GM23338 (cell line): Measurements from ENCODE around the gene ARRDC1. TPM values are rescaled to one million over a fixed set of nuclear protein-coding genes. Genes with fewer than 3 reads are reported as not detected.

ENCODE experiments used
- ATAC-seq: fragments of 200-7000 bp; cut with Tn5 transposase; 3 replicates; pipeline ENCODE4 v1.9.1; 2020
- DNase-seq: peaks from one replicate; pipeline ENCODE4 v3.0.0-alpha.2; 2015; ENCODE audit warnings: low spot score
- H2AFZ ChIP-seq: fragments of 200-600 bp; sonication (generic); 2 replicates; pipeline ENCODE4 v1.8.0; 2016; ENCODE audit warnings: antibody characterized with exemption, mild to moderate bottlenecking, moderate library complexity
- H3F3A ChIP-seq: fragments of 200-600 bp; sonication (generic); replicated peaks from 2 replicates; pipeline ENCODE4 v1.8.0; 2017; ENCODE audit warnings: antibody characterized with exemption, mixed run types, low read depth
- H3K27ac ChIP-seq: fragments of 200-600 bp; sonication (generic); 2 replicates; pipeline ENCODE4 v1.6.1; 2016; ENCODE audit warnings: low read depth
- H3K27me3 ChIP-seq: fragments of 200-600 bp; sonication (generic); 2 replicates; pipeline ENCODE4 v1.8.0; 2016; ENCODE audit warnings: mild to moderate bottlenecking, mixed run types, moderate library complexity; ENCODE audit not compliant: insufficient read depth
- H3K36me3 ChIP-seq: fragments of 200-600 bp; sonication (generic); 2 replicates; pipeline ENCODE4 v1.8.0; 2016; ENCODE audit warnings: mild to moderate bottlenecking; ENCODE audit not compliant: insufficient read depth
- H3K4me1 ChIP-seq: fragments of 200-600 bp; sonication (generic); 2 replicates; pipeline ENCODE4 v1.8.0; 2016; ENCODE audit warnings: mild to moderate bottlenecking, moderate library complexity; ENCODE audit not compliant: insufficient read depth
- H3K4me2 ChIP-seq: fragments of 200-600 bp; sonication (generic); 2 replicates; pipeline ENCODE4 v1.7.1; 2017; ENCODE audit warnings: mixed run types
- H3K4me3 ChIP-seq: fragments of 200-600 bp; sonication (generic); 2 replicates; pipeline ENCODE4 v1.6.1; 2016; ENCODE audit warnings: mixed run types
- H3K79me2 ChIP-seq: fragments of 200-600 bp; sonication (generic); replicated peaks from 2 replicates; pipeline ENCODE4 v1.8.0; 2017; ENCODE audit warnings: mild to moderate bottlenecking; ENCODE audit not compliant: insufficient read depth
- H3K9me2 ChIP-seq: fragments of 200-600 bp; sonication (generic); 2 replicates; pipeline ENCODE4 v1.8.0; 2017; ENCODE audit not compliant: insufficient read depth
- H4K20me1 ChIP-seq: fragments of 200-600 bp; sonication (generic); replicated peaks from 2 replicates; pipeline ENCODE4 v1.8.0; 2017; ENCODE audit warnings: mild to moderate bottlenecking; ENCODE audit not compliant: insufficient read depth
- H3K27ac Mint-ChIP-seq: 2 replicates; pipeline ENCODE4 v1.8.0; 2020; ENCODE audit warnings: inconsistent platforms, mild to moderate bottlenecking, moderate library complexity, mixed read lengths
- H3K27me3 Mint-ChIP-seq: 3 replicates; pipeline ENCODE4 v1.8.0; 2022; ENCODE audit warnings: low read depth, mild to moderate bottlenecking, moderate library complexity, mixed read lengths, inconsistent platforms; ENCODE audit not compliant: insufficient read depth, poor library complexity
- H3K36me3 Mint-ChIP-seq: 3 replicates; pipeline ENCODE4 v1.8.0; 2021; ENCODE audit warnings: low read depth, mild to moderate bottlenecking, inconsistent platforms, moderate library complexity, mixed read lengths
- H3K4me1 Mint-ChIP-seq: 3 replicates; pipeline ENCODE4 v1.8.0; 2020; ENCODE audit warnings: mild to moderate bottlenecking, inconsistent platforms, mixed read lengths
- H3K4me3 Mint-ChIP-seq: 3 replicates; pipeline ENCODE4 v1.8.0; 2021; ENCODE audit warnings: moderate library complexity, mild to moderate bottlenecking, inconsistent platforms, mixed read lengths
- H3K9me3 Mint-ChIP-seq: 3 replicates; pipeline ENCODE4 v1.8.0; 2020; ENCODE audit warnings: moderate library complexity, mild to moderate bottlenecking, inconsistent platforms, mixed read lengths
- CREB1 ChIP-seq: fragments of 250-450 bp; sonication (Bioruptor Pico); IDR thresholded peaks from 2 replicates; pipeline ENCODE4 v1.5.0; 2020; ENCODE audit warnings: low read depth, mild to moderate bottlenecking, moderate library complexity
- EZH2phosphoT487 ChIP-seq: fragments of 200-600 bp; sonication (generic); IDR thresholded peaks from one replicate; pipeline ENCODE4 v1.8.1; 2018; ENCODE audit warnings: antibody characterized with exemption; ENCODE audit not compliant: unreplicated experiment
- POLR2AphosphoS5 ChIP-seq: IDR thresholded peaks from 2 replicates; pipeline ENCODE4 v1.6.1; 2016; ENCODE audit warnings: antibody characterized with exemption, low read depth
- polyA plus RNA-seq: library from polyadenylated mRNA; unstranded; fragments of >200 nt; fragmentation: Nextera tagmentation; extraction: Ambion mirVana; gene quantifications from 2 replicates; pipeline ENCODE4 v1.2.1, GENCODE V29; 2016
- total RNA-seq: library from RNA; depleted of rRNA; stranded (reverse); fragments of >200 nt; shearing (Covaris generic); gene quantifications from 2 replicates; pipeline ENCODE4 v1.2.3, GENCODE V29; 2014
- TF ChIP-seq, protein P1 (sequence below), 2 experiments: fragments of 200-600 bp in 1 of 2; sonication (generic) in 1 of 2; conservative IDR thresholded peaks; 2 replicates each; pipeline versions ENCODE4 v1.5.1 to v1.6.1; 2016 to 2017; ENCODE audit warnings: antibody characterized with exemption in 2 of 2, low read depth in 2 of 2, mild to moderate bottlenecking in 2 of 2, moderate library complexity in 1 of 2
- TF ChIP-seq, protein P2 (sequence below): IDR thresholded peaks from 2 replicates; pipeline ENCODE4 v1.6.1; 2016; ENCODE audit warnings: antibody characterized with exemption

The ARRDC1 gene
- total and polyA plus RNA-seq, 2 experiments from 2014 or later, result 36.6 to 63.8 TPM

DNA sequence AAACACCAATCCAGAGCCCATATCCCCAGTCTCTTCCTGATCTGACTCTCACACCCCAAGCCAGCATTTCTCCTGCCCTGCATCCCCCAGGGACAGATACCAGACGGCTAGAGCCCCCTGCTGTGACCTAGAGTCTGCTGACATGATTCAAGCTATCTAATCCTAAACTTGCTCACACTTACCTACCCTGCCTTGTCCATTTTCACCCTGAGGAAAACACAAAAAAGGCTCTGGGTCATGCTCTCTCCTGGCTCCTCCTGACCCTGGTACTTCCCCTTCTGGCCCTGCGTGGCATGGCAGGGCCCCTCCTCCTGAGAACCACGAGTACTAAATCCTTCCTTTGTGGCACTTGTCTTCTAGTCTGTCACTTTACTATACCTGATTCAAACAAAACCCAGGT, 2.8 kb upstream of the ARRDC1 start:
- Histone ChIP-seq H3K4me2 (no peak overlapping the region), H3K36me3 (no peaks in the 10 kb centered on the region), H3K27ac (no peak overlapping the region), H3K9me2 (no peaks in the 10 kb centered on the region), H4K20me1 (peaks cover 10% of the 10 kb centered on the region; the same call in 1 of the 2 replicates), H3K27me3 (peaks cover 6% of the 10 kb centered on the region), H3K4me3 (no peak overlapping the region), H3F3A (0 out of 2 replicates have a peak, but pooled peaks cover 11% of the 10 kb centered on the region), H2AFZ (no peak overlapping the region), H3K4me1 (peaks cover 6% of the 10 kb centered on the region; the same call in 1 of the 2 replicates), H3K79me2 (no peaks in the 10 kb centered on the region)
- DNase-seq, result no peak
- H3K36me3 Mint-ChIP-seq, result no peaks in the 10 kb centered on the region; the same call in 2 of the 3 replicates
- H3K4me1 Mint-ChIP-seq, result peaks cover 17% of the 10 kb centered on the region
- TF ChIP-seq, protein P1, sequence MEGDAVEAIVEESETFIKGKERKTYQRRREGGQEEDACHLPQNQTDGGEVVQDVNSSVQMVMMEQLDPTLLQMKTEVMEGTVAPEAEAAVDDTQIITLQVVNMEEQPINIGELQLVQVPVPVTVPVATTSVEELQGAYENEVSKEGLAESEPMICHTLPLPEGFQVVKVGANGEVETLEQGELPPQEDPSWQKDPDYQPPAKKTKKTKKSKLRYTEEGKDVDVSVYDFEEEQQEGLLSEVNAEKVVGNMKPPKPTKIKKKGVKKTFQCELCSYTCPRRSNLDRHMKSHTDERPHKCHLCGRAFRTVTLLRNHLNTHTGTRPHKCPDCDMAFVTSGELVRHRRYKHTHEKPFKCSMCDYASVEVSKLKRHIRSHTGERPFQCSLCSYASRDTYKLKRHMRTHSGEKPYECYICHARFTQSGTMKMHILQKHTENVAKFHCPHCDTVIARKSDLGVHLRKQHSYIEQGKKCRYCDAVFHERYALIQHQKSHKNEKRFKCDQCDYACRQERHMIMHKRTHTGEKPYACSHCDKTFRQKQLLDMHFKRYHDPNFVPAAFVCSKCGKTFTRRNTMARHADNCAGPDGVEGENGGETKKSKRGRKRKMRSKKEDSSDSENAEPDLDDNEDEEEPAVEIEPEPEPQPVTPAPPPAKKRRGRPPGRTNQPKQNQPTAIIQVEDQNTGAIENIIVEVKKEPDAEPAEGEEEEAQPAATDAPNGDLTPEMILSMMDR (conservative IDR thresholded peaks at IDR 0.05; ENCODE audit: low read depth in 2 of 2), result 0 out of 4 replicates have a peak, but pooled peaks of 1 of the 2 experiments have one; percentile 16
- no peak for TF ChIP-seq POLR2AphosphoS5
- ATAC-seq, result no peak
- peaks cover 22% of the 10 kb centered on the region for H3K27me3 Mint-ChIP-seq
- H3K27ac Mint-ChIP-seq, result no peak overlapping the region
- no peaks in the 10 kb centered on the region; the same call in 2 of the 3 replicates for H3K9me3 Mint-ChIP-seq
- H3K4me3 Mint-ChIP-seq, result no peak overlapping the region; the same call in 2 of the 3 replicates

DNA sequence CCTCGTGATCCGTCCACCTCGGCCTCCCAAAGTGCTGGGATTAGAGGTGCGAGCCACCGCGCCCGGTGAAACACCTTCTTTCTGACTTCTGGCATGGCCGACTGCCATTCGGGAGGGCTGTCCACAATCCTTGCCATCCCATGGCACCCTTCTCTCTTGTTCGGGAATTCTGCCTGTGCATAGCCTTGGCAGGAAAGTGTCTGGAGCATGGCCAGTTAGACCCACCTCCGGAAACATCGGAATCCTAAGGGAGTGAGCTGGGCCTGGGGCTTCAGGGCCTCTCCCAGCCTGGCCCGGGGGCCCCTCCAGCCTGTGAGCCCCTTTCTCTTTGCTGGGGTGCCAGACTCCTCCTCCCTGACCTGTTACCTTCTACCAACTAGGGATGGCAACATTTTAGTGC, 1.6 kb upstream of the ARRDC1 start:
- H3K4me1 Mint-ChIP-seq, result peaks cover 18% of the 10 kb centered on the region
- H3K4me3 Mint-ChIP-seq, result peak overlapping the region; percentile 68
- peaks cover 18% of the 10 kb centered on the region for H3K27me3 Mint-ChIP-seq
- Histone ChIP-seq H3F3A (0 out of 2 replicates have a peak, but pooled peaks cover 11% of the 10 kb centered on the region), H3K27ac (no peak overlapping the region), H3K4me2 (peak overlapping the region; percentile 84; the same call in 1 of the 2 replicates), H3K4me3 (peak overlapping the region; percentile 59), H3K9me2 (no peaks in the 10 kb centered on the region), H3K79me2 (peaks cover 7% of the 10 kb centered on the region; the same call in 1 of the 2 replicates), H4K20me1 (peaks cover 5% of the 10 kb centered on the region; the same call in 1 of the 2 replicates), H3K27me3 (peaks cover 6% of the 10 kb centered on the region), H2AFZ (peak overlapping the region; percentile 63; the same call in 1 of the 2 replicates), H3K4me1 (peaks cover 6% of the 10 kb centered on the region; the same call in 1 of the 2 replicates), H3K36me3 (no peaks in the 10 kb centered on the region)
- no peak for DNase-seq
- ATAC-seq, result no peak
- TF ChIP-seq EZH2phosphoT487, result no peak
- TF ChIP-seq CREB1 (CRISPR knock-in tag), result no peak
- TF ChIP-seq, protein P2, sequence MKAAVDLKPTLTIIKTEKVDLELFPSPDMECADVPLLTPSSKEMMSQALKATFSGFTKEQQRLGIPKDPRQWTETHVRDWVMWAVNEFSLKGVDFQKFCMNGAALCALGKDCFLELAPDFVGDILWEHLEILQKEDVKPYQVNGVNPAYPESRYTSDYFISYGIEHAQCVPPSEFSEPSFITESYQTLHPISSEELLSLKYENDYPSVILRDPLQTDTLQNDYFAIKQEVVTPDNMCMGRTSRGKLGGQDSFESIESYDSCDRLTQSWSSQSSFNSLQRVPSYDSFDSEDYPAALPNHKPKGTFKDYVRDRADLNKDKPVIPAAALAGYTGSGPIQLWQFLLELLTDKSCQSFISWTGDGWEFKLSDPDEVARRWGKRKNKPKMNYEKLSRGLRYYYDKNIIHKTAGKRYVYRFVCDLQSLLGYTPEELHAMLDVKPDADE, result no peak
- no peaks in the 10 kb centered on the region; the same call in 2 of the 3 replicates for H3K36me3 Mint-ChIP-seq
- H3K9me3 Mint-ChIP-seq, result no peaks in the 10 kb centered on the region; the same call in 2 of the 3 replicates
- H3K27ac Mint-ChIP-seq, result no peak overlapping the region
